Ovary (tissue), 3 donors: ENCODE results near the gene DYRK1B.

ENCODE experiments used
- EP300 ChIP-seq: sonication (generic); formaldehyde crosslinking; IDR thresholded peaks from one replicate; pipeline ENCODE4 v1.6.1; 2017; ENCODE audit warnings: antibody characterized with exemption
- TF ChIP-seq, protein P1 (sequence below), 3 donors: fragments of 450-650 bp in 2 of 3; fragments of 200-600 bp in 1 of 3; IDR thresholded peaks; one replicate each; pipeline versions ENCODE4 v1.5.1 to v1.8.0; 2016 to 2022; ENCODE audit warnings: antibody characterized with exemption in 3 of 3, mild to moderate bottlenecking in 1 of 3
- donor health status: DM: no; HTN: no; CAD: no.

DNA sequence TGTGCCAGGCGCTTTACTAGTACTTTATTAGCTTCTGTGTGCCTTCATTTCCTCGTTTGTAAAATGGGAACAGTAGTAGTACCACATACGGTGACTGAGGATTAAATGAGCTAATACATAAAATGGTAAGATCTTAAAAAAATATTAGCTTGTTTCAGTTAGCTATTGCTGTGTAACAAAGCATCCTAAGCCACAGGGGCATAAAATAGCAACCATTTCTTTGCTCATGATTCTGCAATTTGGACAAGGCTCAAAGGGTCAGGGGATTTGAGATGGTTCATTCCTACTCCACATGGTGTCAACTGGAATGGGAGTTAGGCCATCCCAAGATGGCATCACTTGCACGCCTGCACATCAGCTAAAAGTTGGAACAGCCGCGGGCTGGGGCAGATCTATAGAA lies 13.3 kb downstream of the DYRK1B start:
- TF ChIP-seq, protein P1, sequence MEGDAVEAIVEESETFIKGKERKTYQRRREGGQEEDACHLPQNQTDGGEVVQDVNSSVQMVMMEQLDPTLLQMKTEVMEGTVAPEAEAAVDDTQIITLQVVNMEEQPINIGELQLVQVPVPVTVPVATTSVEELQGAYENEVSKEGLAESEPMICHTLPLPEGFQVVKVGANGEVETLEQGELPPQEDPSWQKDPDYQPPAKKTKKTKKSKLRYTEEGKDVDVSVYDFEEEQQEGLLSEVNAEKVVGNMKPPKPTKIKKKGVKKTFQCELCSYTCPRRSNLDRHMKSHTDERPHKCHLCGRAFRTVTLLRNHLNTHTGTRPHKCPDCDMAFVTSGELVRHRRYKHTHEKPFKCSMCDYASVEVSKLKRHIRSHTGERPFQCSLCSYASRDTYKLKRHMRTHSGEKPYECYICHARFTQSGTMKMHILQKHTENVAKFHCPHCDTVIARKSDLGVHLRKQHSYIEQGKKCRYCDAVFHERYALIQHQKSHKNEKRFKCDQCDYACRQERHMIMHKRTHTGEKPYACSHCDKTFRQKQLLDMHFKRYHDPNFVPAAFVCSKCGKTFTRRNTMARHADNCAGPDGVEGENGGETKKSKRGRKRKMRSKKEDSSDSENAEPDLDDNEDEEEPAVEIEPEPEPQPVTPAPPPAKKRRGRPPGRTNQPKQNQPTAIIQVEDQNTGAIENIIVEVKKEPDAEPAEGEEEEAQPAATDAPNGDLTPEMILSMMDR (IDR thresholded peaks at IDR 0.05), result no peak
- TF ChIP-seq EP300, result no peak
